Measurements from ENCODE around the gene DHH. TPM values are rescaled to one million over a fixed set of nuclear protein-coding genes. Genes with fewer than 3 reads are reported as not detected.
"Not testable (repeated sequence)": the region's sequence is repeated elsewhere in the genome, so short reads cannot be mapped to it uniquely, and the experiment has no call there.

The DHH gene
- total RNA-seq = 1.6 TPM

DNA sequence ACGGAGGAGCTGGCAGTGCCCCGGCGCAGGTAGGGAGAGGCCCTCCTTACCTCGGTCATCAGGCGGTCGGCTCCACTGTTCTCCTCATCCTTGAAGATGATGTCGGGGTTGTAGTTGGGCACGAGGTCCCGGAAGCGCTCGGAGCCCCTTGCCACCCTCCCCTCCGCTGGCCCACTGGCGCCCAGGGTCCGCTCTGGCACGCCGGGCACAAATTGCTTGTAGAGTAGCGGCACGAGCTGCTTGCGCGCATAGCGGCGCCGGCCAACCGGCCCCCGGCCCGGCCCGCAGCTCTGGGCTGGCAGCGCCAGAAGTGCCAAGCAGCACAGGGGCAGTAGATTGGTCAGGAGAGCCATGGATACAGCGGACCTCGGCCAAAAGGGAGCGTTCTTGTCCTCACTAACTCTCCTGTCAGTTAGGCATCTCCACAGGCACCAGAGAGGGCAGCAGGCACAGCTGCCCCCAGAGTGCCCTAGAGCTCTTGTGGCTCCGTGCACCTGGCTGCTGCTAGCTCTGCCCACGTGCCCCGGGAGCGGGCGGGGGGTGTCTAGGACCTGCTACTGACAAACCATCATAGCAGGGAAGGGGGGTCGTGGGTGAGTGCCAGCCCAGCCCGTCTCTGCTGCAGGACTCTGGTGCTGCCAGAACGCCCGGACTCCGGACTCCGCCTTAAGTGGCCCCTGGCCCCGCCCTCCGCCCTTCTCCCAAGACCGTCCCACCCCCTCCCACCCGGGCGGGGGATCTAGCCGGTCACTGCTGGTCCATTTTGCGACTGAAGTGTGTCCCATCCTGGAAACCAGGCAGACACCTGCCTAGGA is at the start of gene DHH:
TSS of gene DHH (minus strand) at position 642 of the 815 bp plus-strand sequence. CDS start at position 353, 289 bp downstream.
- no peak within 1 kb of the TSS for H3K9ac ChIP-seq (ENCODE audit: low read depth in 1 of 3, low read length in 3 of 3)
- no peak within 1 kb of the TSS for H3K27ac ChIP-seq (ENCODE audit: low read depth, low read length)
- H3K4me1 ChIP-seq (ENCODE audit: control insufficient read depth in 3 of 3, insufficient read depth in 3 of 3, low read length in 3 of 3) = peaks cover 34 to 50% (median 43%) of the 10 kb centered on the region in 3 donors
- peak within 1 kb of the TSS; percentile 26 to 38 (median 35) for H3K4me3 ChIP-seq (ENCODE audit: low read length in 3 of 3)
- H3K27me3 ChIP-seq (ENCODE audit: control insufficient read depth in 3 of 3, insufficient read depth in 3 of 3, low read length in 3 of 3) = peaks cover 43 to 54% (median 48%) of the 10 kb centered on the region in 3 donors
- H3K36me3 ChIP-seq (ENCODE audit: control insufficient read depth in 3 of 3, insufficient read depth in 3 of 3, low read length in 3 of 3) = peaks cover 17 to 20% (median 18%) of the 10 kb centered on the region in 3 donors
- no peaks in the 10 kb centered on the region for H3K9me3 ChIP-seq (ENCODE audit: control insufficient read depth in 3 of 3, low read length in 3 of 3)

DNA sequence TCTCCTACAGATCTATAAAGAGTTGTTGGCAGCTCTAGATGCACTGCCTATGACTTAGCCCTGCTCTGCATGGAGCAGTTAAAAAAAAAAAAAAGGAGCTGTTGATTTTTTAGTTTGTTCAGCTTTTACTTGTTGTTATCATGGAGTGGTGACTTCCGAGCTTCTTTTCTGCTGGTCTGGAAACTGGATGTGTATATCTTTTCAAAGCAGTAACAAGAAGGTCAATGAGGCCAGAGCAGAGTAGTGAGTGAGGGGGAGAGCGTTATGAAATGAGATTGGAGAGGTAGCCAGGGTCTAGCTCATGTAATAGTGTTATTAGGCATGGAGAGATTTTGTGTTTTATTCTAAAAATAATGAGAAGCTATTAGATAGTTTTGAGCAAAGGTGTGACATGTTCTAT is 49.8 kb upstream of the DHH start:
- Histone ChIP-seq H3K27me3 (ENCODE audit: control insufficient read depth in 3 of 3, insufficient read depth in 3 of 3, low read length in 3 of 3) (no peaks in the 10 kb centered on the region), H3K9me3 (ENCODE audit: control insufficient read depth in 3 of 3, low read length in 3 of 3) (no peaks in the 10 kb centered on the region), H3K36me3 (ENCODE audit: control insufficient read depth in 3 of 3, insufficient read depth in 3 of 3, low read length in 3 of 3) (no peaks in the 10 kb centered on the region), H3K4me1 (ENCODE audit: control insufficient read depth in 3 of 3, insufficient read depth in 3 of 3, low read length in 3 of 3) (no peaks in the 10 kb centered on the region), H3K27ac (ENCODE audit: low read depth, low read length) (no peak overlapping the region), H3K4me3 (ENCODE audit: low read length in 3 of 3) (no peak overlapping the region), H3K9ac (ENCODE audit: low read depth in 1 of 3, low read length in 3 of 3) (no peak overlapping the region)

DNA sequence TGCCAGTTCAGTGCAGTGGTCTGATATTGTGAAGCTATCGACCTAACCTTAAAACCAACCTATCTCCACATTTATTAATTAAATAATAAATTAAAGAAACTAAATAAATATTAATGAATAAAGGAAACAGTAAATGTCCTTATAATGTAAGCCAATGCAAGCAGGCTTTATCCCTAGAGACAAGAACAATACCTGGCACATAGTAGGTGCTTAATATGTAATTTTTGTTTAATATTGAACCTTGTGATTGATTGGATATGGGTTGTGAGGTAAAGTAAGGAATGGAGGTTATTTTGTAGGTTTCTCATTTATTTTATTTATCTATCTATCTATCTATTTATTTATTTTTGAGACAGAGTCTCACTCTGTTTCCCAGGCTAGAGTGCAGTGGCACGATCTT is 44.4 kb upstream of the DHH start:
- Histone ChIP-seq H3K27me3 (ENCODE audit: control insufficient read depth in 3 of 3, insufficient read depth in 3 of 3, low read length in 3 of 3) (no peaks in the 10 kb centered on the region), H3K27ac (ENCODE audit: low read depth, low read length) (no peak overlapping the region), H3K4me1 (ENCODE audit: control insufficient read depth in 3 of 3, insufficient read depth in 3 of 3, low read length in 3 of 3) (no peaks in the 10 kb centered on the region)

DNA sequence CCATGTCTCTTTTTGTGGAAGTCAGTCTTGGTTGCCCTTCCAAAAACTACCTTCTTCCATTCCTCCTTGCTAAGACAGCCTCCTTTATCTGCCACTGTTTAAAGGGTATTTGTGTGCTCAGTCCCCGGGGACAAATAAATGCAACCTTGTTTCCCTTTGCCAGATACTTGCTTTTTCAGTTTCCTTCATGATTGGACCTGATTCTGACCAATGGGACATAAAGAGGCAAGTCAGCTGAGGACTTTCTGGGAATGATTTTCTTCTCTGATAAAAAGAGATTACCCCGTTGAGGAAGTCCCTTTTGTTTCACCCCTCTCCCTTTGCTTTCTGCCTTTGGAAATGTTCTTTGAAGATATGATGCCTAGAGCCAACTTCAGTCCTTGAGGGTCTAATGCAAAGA is 44.0 kb upstream of the DHH start:
- no peaks in the 10 kb centered on the region for H3K9me3 ChIP-seq (ENCODE audit: control insufficient read depth in 3 of 3, low read length in 3 of 3)
- H3K36me3 ChIP-seq (ENCODE audit: control insufficient read depth in 3 of 3, insufficient read depth in 3 of 3, low read length in 3 of 3) = no peaks in the 10 kb centered on the region
- peaks cover 0 to 1% (median 0%) of the 10 kb centered on the region in 3 donors for H3K4me1 ChIP-seq (ENCODE audit: control insufficient read depth in 3 of 3, insufficient read depth in 3 of 3, low read length in 3 of 3)
- no peaks in the 10 kb centered on the region for H3K27me3 ChIP-seq (ENCODE audit: control insufficient read depth in 3 of 3, insufficient read depth in 3 of 3, low read length in 3 of 3)
- H3K4me3 ChIP-seq (ENCODE audit: low read length in 3 of 3) = no peak overlapping the region
- no peak overlapping the region for H3K9ac ChIP-seq (ENCODE audit: low read depth in 1 of 3, low read length in 3 of 3)
- no peak overlapping the region for H3K27ac ChIP-seq (ENCODE audit: low read depth, low read length)

More for the DNA sequence above, 44.4 kb upstream of the DHH start:
- H3K9me3 ChIP-seq (ENCODE audit: control insufficient read depth in 3 of 3, low read length in 3 of 3) = no peaks in the 10 kb centered on the region
- no peak overlapping the region for H3K4me3 ChIP-seq (ENCODE audit: low read length in 3 of 3)
- H3K36me3 ChIP-seq (ENCODE audit: control insufficient read depth in 3 of 3, insufficient read depth in 3 of 3, low read length in 3 of 3) = no peaks in the 10 kb centered on the region
- H3K9ac ChIP-seq (ENCODE audit: low read depth in 1 of 3, low read length in 3 of 3) = no peak overlapping the region

DNA sequence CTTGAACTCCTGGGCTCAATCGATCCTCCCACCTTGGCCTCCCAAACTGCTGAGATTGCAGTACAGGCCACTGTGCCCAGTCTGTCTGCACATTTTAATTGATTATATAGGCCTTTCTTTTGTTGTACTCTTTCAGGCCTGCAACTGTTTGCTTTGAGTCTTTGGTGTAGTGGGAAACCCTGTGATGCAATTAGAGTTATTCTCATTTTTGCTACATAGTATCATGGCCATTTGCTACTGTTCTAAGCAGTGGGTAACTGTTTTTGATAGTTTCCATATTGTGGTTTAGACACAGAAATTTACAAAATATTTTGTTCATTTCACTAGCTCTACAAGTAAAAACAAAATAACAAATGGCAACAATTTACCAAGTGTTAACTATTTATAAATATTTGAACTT is 42.9 kb upstream of the DHH start:
- no peak overlapping the region for H3K9ac ChIP-seq (ENCODE audit: low read depth in 1 of 3, low read length in 3 of 3)
- no peaks in the 10 kb centered on the region for H3K27me3 ChIP-seq (ENCODE audit: control insufficient read depth in 3 of 3, insufficient read depth in 3 of 3, low read length in 3 of 3)
- H3K4me1 ChIP-seq (ENCODE audit: control insufficient read depth in 3 of 3, insufficient read depth in 3 of 3, low read length in 3 of 3) = peaks cover 0 to 8% (median 1%) of the 10 kb centered on the region in 3 donors
- no peak overlapping the region for H3K27ac ChIP-seq (ENCODE audit: low read depth, low read length)
- no peaks in the 10 kb centered on the region for H3K9me3 ChIP-seq (ENCODE audit: control insufficient read depth in 3 of 3, low read length in 3 of 3)
- no peaks in the 10 kb centered on the region for H3K36me3 ChIP-seq (ENCODE audit: control insufficient read depth in 3 of 3, insufficient read depth in 3 of 3, low read length in 3 of 3)
- H3K4me3 ChIP-seq (ENCODE audit: low read length in 3 of 3) = no peak overlapping the region

DNA sequence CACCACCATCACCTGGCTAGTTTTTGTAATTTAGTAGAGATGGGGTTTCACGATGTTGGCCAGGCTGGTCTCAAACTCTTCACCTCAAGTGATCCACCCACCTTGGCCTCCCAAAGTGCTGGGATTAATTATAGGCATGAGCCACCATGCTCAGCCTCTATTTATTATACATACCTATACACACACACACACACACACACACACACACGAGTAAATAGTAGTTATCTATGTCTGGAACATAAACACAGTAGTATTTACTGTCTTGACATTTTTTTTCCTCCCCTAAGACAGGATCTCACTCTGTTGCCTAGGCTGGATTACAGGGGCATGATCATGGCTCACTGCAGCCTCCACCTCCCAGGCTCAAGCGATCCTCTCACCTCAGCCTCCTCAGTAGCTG is 42.4 kb upstream of the DHH start:
- H3K9ac ChIP-seq (ENCODE audit: low read depth in 1 of 3, low read length in 3 of 3); H3K4me3 ChIP-seq (ENCODE audit: low read length in 3 of 3); H3K27me3 ChIP-seq (ENCODE audit: control insufficient read depth in 3 of 3, insufficient read depth in 3 of 3, low read length in 3 of 3); H3K27ac ChIP-seq (ENCODE audit: low read depth, low read length); H3K36me3 ChIP-seq (ENCODE audit: control insufficient read depth in 3 of 3, insufficient read depth in 3 of 3, low read length in 3 of 3); H3K9me3 ChIP-seq (ENCODE audit: control insufficient read depth in 3 of 3, low read length in 3 of 3): not testable (repeated sequence)
- H3K4me1 ChIP-seq (ENCODE audit: control insufficient read depth in 3 of 3, insufficient read depth in 3 of 3, low read length in 3 of 3) = peaks cover 3 to 12% (median 6%) of the 10 kb centered on the region in 3 donors

DNA sequence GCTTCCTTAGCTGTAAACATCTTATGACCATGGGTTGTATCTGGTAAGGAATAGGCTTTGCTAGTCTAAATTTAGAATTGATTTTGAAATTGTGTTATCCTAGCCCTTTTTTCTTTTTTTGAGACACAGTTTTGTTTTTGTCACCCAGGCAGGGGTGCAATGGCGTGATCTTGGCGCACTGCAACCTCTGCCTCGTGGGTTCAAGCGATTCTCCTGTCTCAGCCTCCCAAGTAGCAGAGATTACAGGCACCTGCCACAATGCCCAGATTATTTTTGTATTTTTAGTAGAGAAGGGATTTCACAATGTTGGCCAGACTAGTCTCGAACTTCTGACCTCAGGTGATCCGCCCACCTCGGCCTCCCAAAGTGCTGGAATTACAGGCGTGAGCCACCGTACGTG is 39.0 kb upstream of the DHH start:
- H3K27me3 ChIP-seq (ENCODE audit: control insufficient read depth in 3 of 3, insufficient read depth in 3 of 3, low read length in 3 of 3) = no peaks in the 10 kb centered on the region
- H3K4me3 ChIP-seq (ENCODE audit: low read length in 3 of 3) = no peak overlapping the region
- no peak overlapping the region for H3K9ac ChIP-seq (ENCODE audit: low read depth in 1 of 3, low read length in 3 of 3)
- peaks cover 24 to 32% (median 25%) of the 10 kb centered on the region in 3 donors for H3K4me1 ChIP-seq (ENCODE audit: control insufficient read depth in 3 of 3, insufficient read depth in 3 of 3, low read length in 3 of 3)
- no peak overlapping the region for H3K27ac ChIP-seq (ENCODE audit: low read depth, low read length)
- H3K36me3 ChIP-seq (ENCODE audit: control insufficient read depth in 3 of 3, insufficient read depth in 3 of 3, low read length in 3 of 3) = peaks cover 10 to 17% (median 11%) of the 10 kb centered on the region in 3 donors
- no peaks in the 10 kb centered on the region for H3K9me3 ChIP-seq (ENCODE audit: control insufficient read depth in 3 of 3, low read length in 3 of 3)

DNA sequence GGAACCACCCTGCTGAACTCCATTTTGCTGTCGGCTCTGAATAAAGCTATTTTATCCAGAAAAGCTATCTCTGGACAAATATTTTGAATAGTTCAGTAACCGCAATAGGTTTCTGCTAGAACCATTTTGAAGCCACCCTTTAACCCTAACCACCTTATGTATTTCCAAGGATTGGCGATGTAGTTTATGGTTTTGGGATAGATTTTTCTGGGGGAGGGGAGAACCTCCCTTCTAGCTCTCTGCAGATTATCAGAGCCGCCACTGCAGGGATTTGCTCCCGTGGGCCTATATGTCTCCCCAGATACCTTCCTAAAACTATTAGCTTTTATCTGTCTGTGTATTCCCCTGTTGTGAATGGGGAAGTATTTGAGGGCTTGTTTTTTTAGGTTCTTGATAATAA is 38.4 kb upstream of the DHH start:
- peaks cover 10 to 17% (median 11%) of the 10 kb centered on the region in 3 donors for H3K36me3 ChIP-seq (ENCODE audit: control insufficient read depth in 3 of 3, insufficient read depth in 3 of 3, low read length in 3 of 3)
- no peak overlapping the region for H3K4me3 ChIP-seq (ENCODE audit: low read length in 3 of 3)
- no peak overlapping the region for H3K9ac ChIP-seq (ENCODE audit: low read depth in 1 of 3, low read length in 3 of 3)
- no peaks in the 10 kb centered on the region for H3K27me3 ChIP-seq (ENCODE audit: control insufficient read depth in 3 of 3, insufficient read depth in 3 of 3, low read length in 3 of 3)
- peaks cover 24 to 32% (median 25%) of the 10 kb centered on the region in 3 donors for H3K4me1 ChIP-seq (ENCODE audit: control insufficient read depth in 3 of 3, insufficient read depth in 3 of 3, low read length in 3 of 3)
- H3K9me3 ChIP-seq (ENCODE audit: control insufficient read depth in 3 of 3, low read length in 3 of 3) = no peaks in the 10 kb centered on the region
- H3K27ac ChIP-seq (ENCODE audit: low read depth, low read length) = no peak overlapping the region

DNA sequence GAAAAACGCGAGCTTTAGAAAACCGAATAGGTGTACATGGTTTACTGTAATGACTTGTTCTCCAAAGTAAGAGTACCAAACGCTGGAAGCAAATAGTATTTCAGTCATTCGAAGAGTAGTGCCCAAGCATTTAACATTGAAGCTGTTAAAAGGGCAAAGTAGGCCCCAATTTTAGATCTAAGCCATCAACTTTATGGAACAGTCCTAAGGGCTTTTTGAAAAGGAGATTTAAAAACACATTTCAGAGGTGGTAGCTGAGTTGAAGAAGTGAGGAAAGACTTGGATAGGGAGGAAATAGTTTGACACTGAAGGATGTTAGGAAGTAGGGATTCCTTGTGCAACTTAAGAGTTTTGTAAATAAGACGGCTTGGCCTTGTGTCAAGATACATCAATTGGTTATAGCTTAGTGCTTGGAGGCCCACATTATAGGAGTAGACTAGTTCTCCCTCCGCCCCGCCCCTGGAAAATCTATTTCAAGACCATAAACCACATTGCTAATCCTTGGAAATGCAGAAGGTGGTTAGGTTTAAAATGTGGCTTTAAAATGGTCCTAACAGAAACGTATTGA is 37.4 kb upstream of the DHH start:
- no peaks in the 10 kb centered on the region for H3K9me3 ChIP-seq (ENCODE audit: control insufficient read depth in 3 of 3, low read length in 3 of 3)
- H3K27me3 ChIP-seq (ENCODE audit: control insufficient read depth in 3 of 3, insufficient read depth in 3 of 3, low read length in 3 of 3) = no peaks in the 10 kb centered on the region
- peak overlapping the region; percentile 41 to 97 (median 88) for H3K9ac ChIP-seq (ENCODE audit: low read depth in 1 of 3, low read length in 3 of 3)
- peak overlapping the region; percentile 98 for H3K27ac ChIP-seq (ENCODE audit: low read depth, low read length)
- peaks cover 20 to 25% (median 20%) of the 10 kb centered on the region in 3 donors for H3K36me3 ChIP-seq (ENCODE audit: control insufficient read depth in 3 of 3, insufficient read depth in 3 of 3, low read length in 3 of 3)
- peaks cover 24 to 32% (median 25%) of the 10 kb centered on the region in 3 donors for H3K4me1 ChIP-seq (ENCODE audit: control insufficient read depth in 3 of 3, insufficient read depth in 3 of 3, low read length in 3 of 3)
- peak overlapping the region; percentile 77 to 99 (median 85) for H3K4me3 ChIP-seq (ENCODE audit: low read length in 3 of 3)
